ENCODE data around the gene NLRP6. TPM values are rescaled to one million over a fixed set of nuclear protein-coding genes. Genes with fewer than 3 reads are reported as not detected.

Gene NLRP6
- total RNA-seq, 4 donors from 2014 or later = 1.8 to 2.1 TPM; not detected in 2

DNA sequence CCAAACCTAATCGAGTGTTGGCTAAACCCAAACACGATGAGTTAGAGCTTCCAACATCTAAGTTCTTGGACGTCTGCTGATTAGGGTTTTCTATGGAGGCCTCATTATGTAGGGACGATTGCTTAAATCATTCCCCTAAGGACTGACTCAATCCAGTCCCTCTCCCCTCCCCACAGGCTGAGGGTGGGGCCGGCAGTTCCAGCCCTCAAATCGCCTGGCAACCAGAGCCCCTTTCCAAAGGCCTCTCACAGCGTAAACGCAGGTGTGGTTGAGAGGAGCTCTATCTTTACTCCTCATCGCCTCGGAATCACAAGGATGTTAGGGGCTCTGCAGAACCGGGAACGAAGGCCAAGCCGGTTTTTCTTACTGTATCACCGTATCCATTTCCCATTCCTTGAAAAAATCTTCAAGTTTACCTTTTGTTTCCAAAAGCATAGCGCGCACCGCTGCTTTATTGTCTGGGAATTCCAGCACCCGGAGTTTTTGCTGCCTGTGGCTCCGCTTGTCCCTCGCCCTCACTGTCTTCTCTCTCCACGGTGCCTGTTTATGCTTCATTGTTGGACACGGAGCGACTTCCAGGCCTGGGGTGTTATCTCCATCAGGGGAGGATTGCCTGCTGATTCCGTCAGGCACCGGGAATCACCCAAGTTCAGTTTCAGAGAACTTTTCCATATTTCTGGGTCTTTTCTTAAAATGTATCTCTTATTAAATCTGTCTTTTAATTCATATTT is 56.2 kb downstream of the NLRP6 start:
- in situ Hi-C loops (cut with MboI; ENCODE audit: low pct_ligation_motif_present in 1 of 4, low pct_unique_long_range_greater_than_20kb in 1 of 4, low sequenced_read_pairs in 3 of 4) (no loop called here), intact Hi-C loops (cut with DNase I; ENCODE audit: low total_unique reads) (no loop called here)
- no peaks in the 10 kb centered on the region for H3K9me3 ChIP-seq
- WGBS, 2 donors (ENCODE audit: low coverage in 1 of 2) = 73 to 87% methylated on average over 18 to 25 of the region's 25 CpGs
- DNase-seq = no peak
- no peak overlapping the region for H3K27ac ChIP-seq
- H3K4me1 ChIP-seq = peaks cover 4 to 28% (median 12%) of the 10 kb centered on the region in 4 donors
- no peak overlapping the region for H3K4me3 ChIP-seq
- H3K27me3 ChIP-seq = no peaks in the 10 kb centered on the region
- TF ChIP-seq, protein P1, sequence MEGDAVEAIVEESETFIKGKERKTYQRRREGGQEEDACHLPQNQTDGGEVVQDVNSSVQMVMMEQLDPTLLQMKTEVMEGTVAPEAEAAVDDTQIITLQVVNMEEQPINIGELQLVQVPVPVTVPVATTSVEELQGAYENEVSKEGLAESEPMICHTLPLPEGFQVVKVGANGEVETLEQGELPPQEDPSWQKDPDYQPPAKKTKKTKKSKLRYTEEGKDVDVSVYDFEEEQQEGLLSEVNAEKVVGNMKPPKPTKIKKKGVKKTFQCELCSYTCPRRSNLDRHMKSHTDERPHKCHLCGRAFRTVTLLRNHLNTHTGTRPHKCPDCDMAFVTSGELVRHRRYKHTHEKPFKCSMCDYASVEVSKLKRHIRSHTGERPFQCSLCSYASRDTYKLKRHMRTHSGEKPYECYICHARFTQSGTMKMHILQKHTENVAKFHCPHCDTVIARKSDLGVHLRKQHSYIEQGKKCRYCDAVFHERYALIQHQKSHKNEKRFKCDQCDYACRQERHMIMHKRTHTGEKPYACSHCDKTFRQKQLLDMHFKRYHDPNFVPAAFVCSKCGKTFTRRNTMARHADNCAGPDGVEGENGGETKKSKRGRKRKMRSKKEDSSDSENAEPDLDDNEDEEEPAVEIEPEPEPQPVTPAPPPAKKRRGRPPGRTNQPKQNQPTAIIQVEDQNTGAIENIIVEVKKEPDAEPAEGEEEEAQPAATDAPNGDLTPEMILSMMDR (IDR thresholded peaks at IDR 0.05) = no peak
- no peak for TF ChIP-seq POLR2AphosphoS5 (IDR thresholded peaks at IDR 0.05)
- TF ChIP-seq EP300 (IDR thresholded peaks at IDR 0.05; ENCODE audit: low read depth) = no peak
- TF ChIP-seq POLR2A (IDR thresholded peaks at IDR 0.05) = no peak
- no peaks in the 10 kb centered on the region for H3K36me3 ChIP-seq

Small RNA genes lying within 50 kb of the gene (small RNA-seq; reads per million reads assigned to genes)
- 0 reads per million in 4 donors for gene AC136475.6

Other genes with a start within 250 kb of the NLRP6 start
- gene SCGB1C1, start 85.3 kb upstream of the NLRP6 start, total RNA-seq = not detected
- gene BET1L, start 71.0 kb upstream of the NLRP6 start, total RNA-seq = 100 to 1,000 TPM in 1 of 4 donors, 10 to 100 TPM in 3; 31.8 to 111 (median 36.6) TPM
- 100 to 1,000 TPM in 2 of 4 donors, 10 to 100 TPM in 2; 59.2 to 145 (median 93.8) TPM for gene RIC8A, start 70.7 kb upstream of the NLRP6 start, total RNA-seq
- gene SIRT3, start 42.1 kb upstream of the NLRP6 start, total RNA-seq = 10 to 100 TPM in 3 of 4 donors, 1 to 10 TPM in 1; 7.2 to 27.9 (median 20.6) TPM
- 10 to 100 TPM; 23.2 to 96.5 (median 52.2) TPM for gene PSMD13, start 41.4 kb upstream of the NLRP6 start, total RNA-seq
- gene PGGHG, start 10.7 kb downstream of the NLRP6 start, total RNA-seq = 100 to 1,000 TPM in 1 of 4 donors, 10 to 100 TPM in 3; 15.4 to 117 (median 30.8) TPM
- not detected for gene IFITM5, start 21.1 kb downstream of the NLRP6 start, total RNA-seq
- gene IFITM2, start 29.4 kb downstream of the NLRP6 start, total RNA-seq = 10 to 100 TPM; 19.1 to 78.6 (median 49.8) TPM
- gene IFITM1, start 35.6 kb downstream of the NLRP6 start, total RNA-seq = 100 to 1,000 TPM in 1 of 4 donors, 10 to 100 TPM in 3; 19.9 to 109 (median 60.5) TPM
- gene IFITM3, start 42.5 kb downstream of the NLRP6 start, total RNA-seq = 100 to 1,000 TPM in 3 of 4 donors, 10 to 100 TPM in 1; 88.2 to 139 (median 123) TPM
- 1 to 10 TPM in 2 of 4 donors, under 1 TPM in 1, not detected in 1; 0.82 to 3.0 (median 1.3) TPM for gene B4GALNT4, start 91.1 kb downstream of the NLRP6 start, total RNA-seq
- gene PKP3, start 115.8 kb downstream of the NLRP6 start, total RNA-seq = 100 to 1,000 TPM; 159 to 359 (median 200) TPM
- 100 to 1,000 TPM; 107 to 344 (median 148) TPM for gene SIGIRR, start 136.6 kb downstream of the NLRP6 start, total RNA-seq
- 100 to 1,000 TPM; 117 to 490 (median 296) TPM for gene ANO9, start 163.6 kb downstream of the NLRP6 start, total RNA-seq
- gene PTDSS2, start 171.9 kb downstream of the NLRP6 start, total RNA-seq = 100 to 1,000 TPM in 2 of 4 donors, 10 to 100 TPM in 2; 28.5 to 264 (median 76.0) TPM
- 100 to 1,000 TPM; 151 to 309 (median 198) TPM for gene RNH1, start 228.8 kb downstream of the NLRP6 start, total RNA-seq

Data from transverse colon (tissue), 4 donors.